OCI-LY3 (cell line): ENCODE results near the gene HOXB9.

Source experiments
- H2AFZ ChIP-seq: fragments of 200-600, 300-600 bp; shearing (Covaris generic); 2 replicates; pipeline ENCODE4 v1.6.0; 2014; ENCODE audit warnings: antibody characterized with exemption, low read depth, low read length
- H3K27ac ChIP-seq: fragments of 200-600, 300-600 bp; sonication (generic); 2 replicates; pipeline ENCODE4 v1.5.1; 2014; ENCODE audit warnings: mild to moderate bottlenecking, low read length, moderate library complexity, mixed read lengths
- H3K27me3 ChIP-seq: fragments of 200-600, 300-600 bp; sonication (generic); 2 replicates; pipeline ENCODE4 v1.6.1; 2014; ENCODE audit warnings: low read depth, low read length, mixed read lengths
- H3K36me3 ChIP-seq: fragments of 200-600, 300-600 bp; sonication (generic); replicated peaks from 2 replicates; pipeline ENCODE3; 2014; ENCODE audit warnings: low read depth, low read length, mixed read lengths
- H3K4me1 ChIP-seq: fragments of 300-600, 200-600 bp; sonication (generic); 2 replicates; pipeline ENCODE4 v1.6.1; 2014; ENCODE audit warnings: low read length, mixed read lengths
- H3K4me2 ChIP-seq: fragments of 200-600, 300-600 bp; sonication (generic); 2 replicates; pipeline ENCODE4 v1.6.1; 2014; ENCODE audit warnings: low read length, mixed read lengths
- H3K4me3 ChIP-seq: fragments of 300-600, 200-600 bp; sonication (generic); 2 replicates; pipeline ENCODE4 v1.5.1; 2014; ENCODE audit warnings: antibody characterized with exemption, mild to moderate bottlenecking, low read length, moderate library complexity
- H3K79me2 ChIP-seq: fragments of 300-600, 200-600 bp; shearing (Covaris generic); 2 replicates; pipeline ENCODE4 v1.6.1; 2014; ENCODE audit warnings: mild to moderate bottlenecking, low read length, mixed read lengths
- H3K9ac ChIP-seq: fragments of 300-600, 200-600 bp; shearing (Covaris generic); 2 replicates; pipeline ENCODE4 v1.6.0; 2014; ENCODE audit warnings: mild to moderate bottlenecking, low read length, moderate library complexity
- H3K9me3 ChIP-seq: fragments of 200-600, 300-600 bp; shearing (Covaris generic); 2 replicates; pipeline ENCODE4 v1.6.1; 2014; ENCODE audit warnings: low read length, mixed read lengths; ENCODE audit not compliant: insufficient read depth
- H4K20me1 ChIP-seq: fragments of 200-600, 300-600 bp; sonication (generic); 2 replicates; pipeline ENCODE4 v1.6.1; 2016; ENCODE audit warnings: low read length, mixed read lengths; ENCODE audit not compliant: insufficient read depth
- CTCF ChIP-seq: fragments of 200-600, 300-600 bp; sonication (generic); IDR thresholded peaks from 2 replicates; pipeline ENCODE4 v1.5.1; 2014; ENCODE audit warnings: antibody characterized with exemption, low read length, low read depth
- EZH2phosphoT487 ChIP-seq: fragments of 200-600 bp; shearing (Covaris generic); IDR thresholded peaks from 2 replicates; pipeline ENCODE4 v1.6.1; 2018; ENCODE audit warnings: antibody characterized with exemption, mixed run types, low read depth

HOXB9 gene

GRCh38 chr17:48646183-48647102 is 20.3 kb upstream of the HOXB9 start:
- Histone ChIP-seq H3K27me3 (no peaks in the 10 kb centered on the region), H3K27ac (no peak overlapping the region), H3K9me3 (no peaks in the 10 kb centered on the region), H3K4me1 (no peaks in the 10 kb centered on the region), H3K4me3 (no peak overlapping the region), H3K9ac (no peak overlapping the region), H3K79me2 (no peaks in the 10 kb centered on the region), H3K36me3 (no peaks in the 10 kb centered on the region), H3K4me2 (no peak overlapping the region), H2AFZ (no peak overlapping the region), H4K20me1 (no peaks in the 10 kb centered on the region)
- TF ChIP-seq EZH2phosphoT487 (no peak), CTCF (no peak)

GRCh38 chr17:48645639-48646182 is 19.6 kb upstream of the HOXB9 start:
- H3K36me3 ChIP-seq = no peaks in the 10 kb centered on the region
- H3K79me2 ChIP-seq = no peaks in the 10 kb centered on the region

GRCh38 chr17:48644910-48645557 is 18.9 kb upstream of the HOXB9 start:
- Histone ChIP-seq H3K9ac (no peak overlapping the region), H3K4me3 (no peak overlapping the region), H3K9me3 (no peaks in the 10 kb centered on the region), H3K79me2 (no peaks in the 10 kb centered on the region), H3K36me3 (no peaks in the 10 kb centered on the region), H4K20me1 (no peaks in the 10 kb centered on the region), H2AFZ (no peak overlapping the region), H3K4me1 (no peaks in the 10 kb centered on the region), H3K27me3 (peaks cover 5% of the 10 kb centered on the region; the same call in 1 of the 2 replicates), H3K4me2 (no peak overlapping the region), H3K27ac (no peak overlapping the region)
- no peak for TF ChIP-seq EZH2phosphoT487
- TF ChIP-seq CTCF = no peak

More at GRCh38 chr17:48645639-48646182, 19.6 kb upstream of the HOXB9 start:
- Histone ChIP-seq H4K20me1 (no peaks in the 10 kb centered on the region), H3K27me3 (no peaks in the 10 kb centered on the region), H3K27ac (no peak overlapping the region), H3K4me3 (no peak overlapping the region), H3K4me1 (no peaks in the 10 kb centered on the region), H3K4me2 (no peak overlapping the region), H3K9ac (no peak overlapping the region), H2AFZ (no peak overlapping the region), H3K9me3 (no peaks in the 10 kb centered on the region)
- no peak for TF ChIP-seq EZH2phosphoT487
- no peak for TF ChIP-seq CTCF

GRCh38 chr17:48644159-48644558 is 18.0 kb upstream of the HOXB9 start:
- no peaks in the 10 kb centered on the region for H3K79me2 ChIP-seq

More at GRCh38 chr17:48644159-48644558, 18.0 kb upstream of the HOXB9 start:
- no peaks in the 10 kb centered on the region for H3K4me1 ChIP-seq
- TF ChIP-seq CTCF (no peak), EZH2phosphoT487 (no peak)
- peaks cover 11% of the 10 kb centered on the region; the same call in 1 of the 2 replicates for H3K27me3 ChIP-seq
- H3K36me3 ChIP-seq = no peaks in the 10 kb centered on the region
- no peak overlapping the region for H3K27ac ChIP-seq
- H4K20me1 ChIP-seq = no peaks in the 10 kb centered on the region
- H2AFZ ChIP-seq = no peak overlapping the region
- H3K4me3 ChIP-seq = no peak overlapping the region
- H3K4me2 ChIP-seq = no peak overlapping the region
- H3K9me3 ChIP-seq = no peaks in the 10 kb centered on the region
- no peak overlapping the region for H3K9ac ChIP-seq
